Measurements from ENCODE around the gene B4GALNT4.
"Not testable (repeated sequence)": the region's sequence is repeated elsewhere in the genome, so short reads cannot be mapped to it uniquely, and the experiment has no call there.

Gene B4GALNT4

GRCh38 chr11:369336-370018 is at the start of gene B4GALNT4:
B4GALNT4 (plus strand) TSS chr11:369499; CDS start chr11:369804, 305 bp downstream.
- peak in 1 of 4 experiments; percentile 21 for DNase-seq

GRCh38 chr11:319888-320273 is 49.4 kb upstream of the B4GALNT4 start:
- DNase-seq: not testable (repeated sequence)

GRCh38 chr11:324156-324555 is 45.1 kb upstream of the B4GALNT4 start:
- no peak for DNase-seq

- DNase-seq: not testable (repeated sequence)
These were observed 44.4 kb upstream of the B4GALNT4 start for GRCh38 chr11:324593-325517.

- no peak for DNase-seq
These were observed 43.3 kb upstream of the B4GALNT4 start for GRCh38 chr11:325796-326591.

GRCh38 chr11:326592-326841 is 42.8 kb upstream of the B4GALNT4 start:
- DNase-seq: no peak

- DNase-seq: peak in 1 of 4 experiments; percentile 38
These were observed 42.3 kb upstream of the B4GALNT4 start for GRCh38 chr11:326842-327580.

GRCh38 chr11:327581-327923 is 41.7 kb upstream of the B4GALNT4 start:
- DNase-seq: no peak

GRCh38 chr11:328012-328411 is 41.3 kb upstream of the B4GALNT4 start:
- no peak for DNase-seq

- DNase-seq: not testable (repeated sequence)
These were observed 40.7 kb upstream of the B4GALNT4 start for GRCh38 chr11:328516-329100.

GRCh38 chr11:329886-330253 is 39.4 kb upstream of the B4GALNT4 start:
- no peak for DNase-seq

GRCh38 chr11:330307-330693 is 39.0 kb upstream of the B4GALNT4 start:
- no peak for DNase-seq

- no peak for DNase-seq
These were observed 38.5 kb upstream of the B4GALNT4 start for GRCh38 chr11:330694-331357.

GRCh38 chr11:331358-332060 is 37.8 kb upstream of the B4GALNT4 start:
- no peak for DNase-seq

GRCh38 chr11:332651-333480 is 36.4 kb upstream of the B4GALNT4 start:
- no peak for DNase-seq

GRCh38 chr11:333616-334263 is 35.6 kb upstream of the B4GALNT4 start:
- DNase-seq: not testable (repeated sequence)

- no peak for DNase-seq
These were observed 34.9 kb upstream of the B4GALNT4 start for GRCh38 chr11:334264-334994.

- DNase-seq: no peak
These were observed 33.3 kb upstream of the B4GALNT4 start for GRCh38 chr11:335779-336658.
